GM20431 (cell line): ENCODE data around the gene TMTC1.
"Not testable (repeated sequence)": the region's sequence is repeated elsewhere in the genome, so short reads cannot be mapped to it uniquely, and the experiment has no call there.

ENCODE experiments used
- in situ Hi-C: fragments of 300-500 bp; cut with MseI, MboI; formaldehyde crosslinking; loops from one replicate; pipeline ENCODE4 v1.15.0; 2020; ENCODE audit warnings: low sequenced_read_pairs; ENCODE audit not compliant: unreplicated experiment

TMTC1 gene

GRCh38 chr12:29559198-29559597 lies 224.5 kb downstream of the TMTC1 start:
- in situ Hi-C loops = no loop called here

DNA sequence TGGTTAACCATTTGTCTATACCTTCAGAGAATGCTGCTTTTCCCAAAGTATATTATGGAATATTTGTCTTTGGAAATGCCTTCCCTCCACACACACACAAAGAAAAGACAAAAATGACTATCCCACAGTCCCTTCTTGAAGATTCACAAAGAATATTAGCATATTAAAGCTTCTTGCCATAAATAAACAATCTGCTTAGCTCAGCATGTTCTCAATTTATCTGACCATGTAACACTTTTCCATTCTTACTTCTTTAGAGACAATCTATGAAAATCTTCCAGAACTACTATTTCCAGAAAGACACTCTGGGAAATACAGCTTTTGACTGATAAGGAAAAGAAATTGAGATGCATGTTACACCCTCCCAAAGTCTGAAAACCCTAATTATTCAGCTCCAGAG lies 227.4 kb downstream of the TMTC1 start:
- in situ Hi-C loops = no loop called here

DNA sequence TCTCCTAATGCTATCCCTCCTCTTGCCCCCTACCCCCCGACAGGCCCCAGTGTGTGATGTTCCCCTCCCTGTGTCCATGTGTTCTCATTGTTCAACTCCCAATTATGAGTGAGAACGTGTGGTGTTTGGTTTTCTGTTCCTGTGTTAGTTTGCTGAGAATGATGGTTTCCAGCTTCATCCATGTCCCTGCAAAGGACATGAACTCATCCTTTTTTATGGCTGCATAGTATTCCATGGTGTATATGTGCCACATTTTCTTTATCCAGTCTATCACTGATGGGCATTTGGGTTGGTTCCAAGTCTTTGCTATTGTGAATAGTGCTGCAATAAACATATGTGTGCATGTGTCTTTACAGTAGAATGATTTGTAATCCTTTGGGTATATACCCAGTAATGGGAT lies 228.3 kb downstream of the TMTC1 start:
- in situ Hi-C loops = not testable (repeated sequence)

DNA sequence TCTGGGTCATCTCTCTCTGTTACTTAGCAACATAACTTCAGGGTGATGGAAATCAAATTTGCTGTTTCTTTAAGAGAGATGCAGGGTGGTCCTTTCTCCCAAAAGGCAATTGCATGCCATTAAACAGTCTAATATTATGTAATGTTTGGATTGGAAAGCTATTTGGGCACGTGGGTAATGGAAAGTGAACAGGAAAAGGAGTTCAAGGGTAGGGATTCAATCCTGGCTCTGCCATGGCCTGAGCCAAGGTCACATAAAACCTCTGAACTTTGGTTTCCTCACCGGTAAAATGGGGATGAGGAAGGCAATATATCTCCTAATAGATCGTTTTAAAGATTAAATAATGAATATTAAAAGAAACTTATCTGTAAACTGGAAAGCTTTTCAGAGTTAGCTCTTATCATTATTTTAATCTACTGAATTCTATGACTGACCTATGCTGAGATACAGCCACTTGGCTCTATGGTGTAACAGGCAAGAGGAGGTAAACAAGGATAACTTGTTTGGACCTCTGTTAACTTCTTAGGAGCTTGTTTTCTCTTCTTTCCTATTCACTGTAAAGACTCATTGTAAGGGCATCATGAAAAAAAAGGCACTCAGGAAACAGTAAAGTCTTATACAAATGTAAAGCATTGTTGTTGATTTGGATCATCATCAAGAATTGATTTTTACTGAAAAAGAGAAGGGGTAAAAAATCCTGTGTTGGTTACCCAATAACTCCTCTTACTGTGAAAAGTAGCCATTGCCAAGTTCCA lies 230.6 kb downstream of the TMTC1 start:
- in situ Hi-C loops = no loop called here

GRCh38 chr12:29552324-29552927 lies 231.3 kb downstream of the TMTC1 start:
- in situ Hi-C loops = no loop called here

DNA sequence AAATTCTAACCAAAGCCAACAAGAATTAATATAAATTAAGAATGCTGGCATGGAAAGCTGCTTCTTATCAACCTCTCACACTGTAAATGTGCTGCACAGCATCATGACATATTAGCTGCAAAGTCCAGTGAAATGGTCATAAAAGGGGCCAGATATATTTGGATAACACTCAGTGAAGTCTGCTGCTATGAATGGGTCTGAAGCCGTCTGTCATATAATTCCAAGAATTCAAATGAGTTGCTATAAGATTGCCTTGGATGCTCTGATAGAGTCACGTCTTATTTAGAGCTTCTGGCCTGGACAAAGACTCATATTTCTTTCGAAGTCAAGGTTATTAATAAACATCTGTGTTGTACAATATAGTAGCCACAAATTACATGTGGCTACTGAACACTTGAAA lies 231.9 kb downstream of the TMTC1 start:
- in situ Hi-C loops = no loop called here

GRCh38 chr12:29547864-29548263 lies 235.9 kb downstream of the TMTC1 start:
- in situ Hi-C loops = loop anchor here (25.0 kb wide), 1 partner anchor 1264 kb away; no protein-coding TSS in a partner anchor

- in situ Hi-C loops = loop anchor here (25.0 kb wide), 1 partner anchor 1265 kb away; no protein-coding TSS in a partner anchor
These were observed 236.6 kb downstream of the TMTC1 start for GRCh38 chr12:29547151-29547632.

DNA sequence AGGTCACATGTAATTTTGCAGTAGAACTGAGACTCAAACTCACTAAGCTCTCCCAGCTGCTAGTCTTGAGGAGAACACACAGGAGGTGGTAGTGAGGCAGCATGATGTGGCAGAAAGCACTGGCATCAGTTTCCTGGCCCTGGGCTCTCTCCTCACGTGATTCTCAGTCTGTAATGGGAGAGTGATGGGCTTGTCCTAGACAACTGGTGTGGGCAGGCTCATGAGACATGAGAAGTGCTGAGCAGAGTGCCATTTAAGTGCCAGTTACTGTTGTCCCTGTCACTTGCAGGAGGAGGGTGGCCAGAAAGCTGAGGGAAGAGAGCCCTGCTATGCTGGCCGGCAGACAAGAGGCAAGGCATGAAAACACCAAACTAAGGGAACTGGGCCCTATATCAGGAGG lies 237.7 kb downstream of the TMTC1 start:
- in situ Hi-C loops = loop anchor here (25.0 kb wide), 1 partner anchor 1266 kb away; no protein-coding TSS in a partner anchor

DNA sequence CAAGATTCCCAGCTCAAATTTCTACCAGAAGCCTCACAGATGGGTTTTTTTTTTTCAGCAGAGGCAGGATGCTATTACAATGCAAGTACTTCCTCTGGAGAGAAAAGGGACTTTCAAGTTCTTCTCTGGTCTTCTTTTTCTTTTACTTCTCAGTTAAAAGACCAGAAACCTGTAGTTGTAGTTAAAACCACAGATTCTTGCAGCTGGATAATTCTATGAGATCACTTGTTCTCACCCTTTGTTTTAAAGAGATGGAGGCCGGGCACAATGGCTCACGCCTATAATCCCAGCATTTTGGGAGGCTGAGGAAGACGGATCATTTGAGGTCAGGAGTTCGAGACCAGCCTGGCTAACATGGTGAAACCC lies 238.7 kb downstream of the TMTC1 start:
- in situ Hi-C loops = loop anchor here (25.0 kb wide), 1 partner anchor 1267 kb away; no protein-coding TSS in a partner anchor

- in situ Hi-C loops = loop anchor here (25.0 kb wide), 1 partner anchor 1268 kb away; no protein-coding TSS in a partner anchor
These were observed 239.2 kb downstream of the TMTC1 start for GRCh38 chr12:29544428-29545101.

GRCh38 chr12:29543036-29543435 lies 240.7 kb downstream of the TMTC1 start:
- in situ Hi-C loops = loop anchor here (25.0 kb wide), 1 partner anchor 1269 kb away; no protein-coding TSS in a partner anchor

DNA sequence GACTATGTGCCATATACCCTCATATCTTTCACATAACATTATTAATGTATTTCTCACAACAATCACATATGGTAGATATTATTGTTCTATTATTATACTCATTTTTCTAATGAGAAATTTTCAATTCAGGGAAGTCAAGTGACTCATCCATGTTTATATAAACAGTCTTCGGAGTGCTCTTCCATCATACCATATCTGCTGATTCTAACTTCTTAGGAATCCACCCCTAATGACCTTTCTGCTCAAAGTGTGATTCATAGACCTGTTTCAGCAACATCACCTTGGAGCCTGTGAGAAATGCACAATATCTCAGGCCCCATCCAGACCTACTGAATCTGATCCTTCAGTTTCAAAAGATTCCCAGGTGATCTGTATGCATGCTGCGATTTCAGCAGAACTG lies 246.4 kb downstream of the TMTC1 start:
- in situ Hi-C loops = loop anchor here (25.0 kb wide), 1 partner anchor 1275 kb away; no protein-coding TSS in a partner anchor

- in situ Hi-C loops = loop anchor here (25.0 kb wide), 1 partner anchor 1277 kb away; no protein-coding TSS in a partner anchor
These were observed 248.8 kb downstream of the TMTC1 start for GRCh38 chr12:29534935-29535334.

DNA sequence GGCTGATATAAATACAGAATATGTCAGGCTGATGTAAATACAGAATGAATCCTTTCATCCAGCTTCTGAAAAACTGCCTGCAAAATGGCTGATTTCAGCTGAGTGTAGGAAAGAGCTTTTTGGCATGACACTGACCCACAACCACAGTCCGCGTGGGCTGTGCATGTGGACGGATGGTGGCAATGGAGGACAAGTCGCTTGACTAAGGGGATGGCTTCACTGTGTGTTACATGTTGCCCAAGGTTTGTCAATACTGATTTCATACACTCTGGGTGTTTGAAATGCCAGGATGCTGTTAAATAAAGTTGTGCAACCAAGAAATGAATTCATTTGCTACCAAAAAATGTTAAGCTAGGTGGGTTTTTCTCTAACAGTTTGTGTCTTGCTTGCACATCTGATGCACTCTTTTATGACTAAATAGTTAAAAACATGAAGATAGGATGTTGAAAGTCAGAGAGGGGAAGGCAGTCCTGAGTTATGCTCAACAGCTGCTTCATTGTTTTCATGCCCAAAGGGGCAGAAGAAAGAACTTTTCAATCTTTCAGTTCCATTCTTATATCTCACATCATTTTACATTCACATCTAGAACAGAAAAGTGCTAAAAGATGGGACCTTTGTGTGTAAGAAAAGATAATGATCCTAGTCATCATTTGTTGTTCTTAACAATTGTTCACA lies 249.8 kb downstream of the TMTC1 start:
- in situ Hi-C loops = loop anchor here (25.0 kb wide), 1 partner anchor 1278 kb away; no protein-coding TSS in a partner anchor

- in situ Hi-C loops = loop anchor here (25.0 kb wide), 1 partner anchor 1281 kb away; no protein-coding TSS in a partner anchor
These were observed 252.3 kb downstream of the TMTC1 start for GRCh38 chr12:29531471-29531870.

DNA sequence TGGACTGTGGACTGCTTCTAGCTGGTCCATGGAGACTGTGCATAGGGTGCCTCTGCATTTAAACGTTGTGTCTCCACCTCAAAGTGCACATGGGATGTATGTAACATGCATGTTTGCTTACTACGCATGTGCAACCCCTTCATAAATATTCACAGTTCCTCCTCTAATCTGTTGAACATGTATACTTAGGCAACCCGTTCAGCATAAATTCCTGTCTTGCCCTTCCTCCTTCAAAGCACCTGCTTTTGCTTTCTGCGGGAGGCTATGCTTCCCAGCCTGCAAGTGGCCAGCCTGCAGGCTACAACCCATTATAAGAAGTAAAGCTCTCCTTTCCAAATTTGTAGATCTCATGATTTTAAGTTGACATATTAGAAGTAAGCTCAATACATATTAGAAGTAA lies 253.3 kb downstream of the TMTC1 start:
- in situ Hi-C loops = loop anchor here (25.0 kb wide), 1 partner anchor 1282 kb away; no protein-coding TSS in a partner anchor

- in situ Hi-C loops = loop anchor here (25.0 kb wide), 1 partner anchor 1284 kb away; no protein-coding TSS in a partner anchor
These were observed 255.6 kb downstream of the TMTC1 start for GRCh38 chr12:29528161-29528560.

GRCh38 chr12:29521951-29522350 lies 261.8 kb downstream of the TMTC1 start:
- in situ Hi-C loops = loop anchor here (25.0 kb wide), 1 partner anchor 765 kb away; no protein-coding TSS in a partner anchor
